Cardiac septum (tissue), 1 donor: ENCODE data around the gene SDHA. TPM values are rescaled to one million over a fixed set of nuclear protein-coding genes. Genes with fewer than 3 reads are reported as not detected.
"Not testable (repeated sequence)": the region's sequence is repeated elsewhere in the genome, so short reads cannot be mapped to it uniquely, and the experiment has no call there.

Experiments used
- DNase-seq: peaks from one replicate; pipeline ENCODE4 v3.0.0-alpha.2; 2020; ENCODE audit warnings: low spot score
- intact Hi-C: fragments of 100-400 bp; cut with DNase I; formaldehyde crosslinking; loops from one replicate; pipeline ENCODE4 v1.14.0; 2022
- total RNA-seq: library from RNA; stranded (reverse); fragmentation: NEBNext Ultra II Directional; extraction: Animal tissue kit (Norgen Biotek cat#: 25700); gene quantifications from one replicate; pipeline ENCODE4 v1.2.1, GENCODE V29; 2021
- donor health status: DM: no; HTN: no; CAD: no.

SDHA gene
- total RNA-seq, 1 donor from 2014 or later, result 580 TPM

DNA sequence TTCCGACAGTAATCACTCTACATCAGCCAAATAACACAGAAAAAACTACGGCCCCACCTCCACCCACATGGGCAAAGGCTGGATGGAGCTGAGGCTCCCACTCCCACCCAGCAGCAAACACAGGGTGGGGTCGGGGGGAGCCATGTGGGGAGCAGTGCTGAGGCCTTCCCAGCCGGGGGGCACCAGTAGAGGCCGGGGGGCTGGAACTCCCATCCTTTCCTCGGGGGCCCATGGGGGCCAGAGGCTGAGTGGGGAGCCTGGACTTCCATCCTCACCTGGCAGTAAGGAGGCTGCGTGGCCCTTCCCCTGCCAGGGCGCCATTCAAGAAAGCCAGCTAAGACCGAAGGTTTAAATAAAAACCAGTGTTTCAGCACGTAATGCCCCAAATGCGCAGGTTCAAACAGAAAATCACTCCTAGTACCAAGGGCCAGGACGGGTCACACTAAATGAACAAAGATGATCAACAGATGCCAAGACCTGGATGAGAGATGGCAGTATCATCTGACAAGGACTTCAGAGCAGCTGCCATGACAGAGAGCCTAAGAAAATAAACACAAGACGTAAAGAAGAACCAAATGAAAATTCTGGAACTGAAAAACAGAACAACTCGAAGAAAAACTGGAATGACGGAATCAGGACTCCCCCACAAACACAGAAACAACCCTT is 9.5 kb upstream of the SDHA start:
- intact Hi-C loops, result no loop called here
- no peak for DNase-seq

DNA sequence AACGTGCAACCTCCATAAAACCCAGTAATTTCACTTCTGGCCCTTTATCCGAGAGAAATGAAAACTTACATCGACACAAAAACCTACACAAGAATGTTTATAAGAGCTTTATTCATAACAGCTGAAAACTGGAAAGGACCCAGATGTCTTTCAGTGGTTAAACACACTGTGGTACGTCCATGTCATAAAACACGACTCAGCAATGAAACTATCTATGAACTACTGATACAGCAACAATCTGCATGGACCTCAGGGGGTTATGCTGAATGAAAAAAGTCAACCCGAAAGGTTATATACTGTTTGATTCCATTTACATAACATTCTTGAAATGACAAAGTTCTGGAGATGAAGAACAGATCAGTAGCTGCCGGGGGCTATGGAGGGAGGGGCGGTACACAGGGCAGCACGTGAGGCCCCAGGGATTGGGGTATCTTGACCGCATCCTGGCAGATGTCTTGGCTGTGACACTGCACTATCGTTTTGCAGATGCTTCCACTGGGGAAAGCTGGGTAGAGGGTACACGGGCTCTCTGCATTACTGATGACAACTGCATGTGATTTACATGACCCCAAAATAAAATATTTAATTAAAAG is 4.2 kb upstream of the SDHA start:
- DNase-seq, result no peak
- intact Hi-C loops, result no loop called here

- intact Hi-C loops, DNase-seq: not testable (repeated sequence)
Measured at GRCh38 chr5:215256-215655, 2.9 kb upstream of the SDHA start.

GRCh38 chr5:216076-216475 is 2.0 kb upstream of the SDHA start:
- intact Hi-C loops, DNase-seq: not testable (repeated sequence)

DNA sequence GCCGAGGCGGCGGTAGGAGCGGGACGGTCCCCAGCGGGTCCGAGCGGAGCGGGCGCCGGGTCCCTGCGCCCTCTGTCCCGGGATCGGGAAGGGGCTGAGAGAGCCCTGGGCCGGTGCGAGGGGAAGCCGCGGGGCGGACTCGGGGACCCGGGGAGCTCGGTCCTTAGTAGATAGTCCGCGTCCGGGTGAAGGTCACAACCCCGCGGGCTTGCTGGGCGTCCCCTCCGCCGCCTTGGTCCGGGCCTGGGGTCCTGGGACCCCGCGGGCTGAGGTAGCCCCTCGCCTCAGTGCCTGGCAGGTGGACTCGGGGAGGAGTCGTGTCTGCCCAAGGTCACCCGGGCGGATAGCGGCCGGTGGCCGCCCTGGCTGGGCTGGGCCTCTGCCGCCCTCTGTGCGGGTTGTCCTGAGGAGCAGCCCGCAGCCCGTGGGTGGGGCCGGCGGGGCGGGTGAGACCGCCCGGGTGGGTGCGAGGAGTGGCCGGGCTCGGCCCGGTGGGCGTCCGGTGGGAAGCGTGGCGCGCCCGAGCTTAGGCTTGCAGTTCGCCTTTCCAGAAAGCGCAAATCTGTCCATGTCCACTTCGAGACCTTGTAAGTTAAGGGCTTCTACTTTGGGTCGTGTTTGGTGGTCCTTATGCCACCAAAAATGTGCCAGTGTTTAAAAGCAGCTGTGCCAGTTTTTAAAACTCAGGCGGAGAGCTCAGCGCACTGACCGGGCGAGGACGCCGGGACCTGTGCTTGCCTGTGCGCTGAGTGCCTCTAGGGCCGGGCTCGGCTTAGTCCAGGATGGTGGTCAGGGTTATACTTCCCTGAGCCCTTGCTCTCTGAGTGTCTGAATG is 554 bp downstream of the SDHA start:
- no peak for DNase-seq

GRCh38 chr5:219460-219863 is 1.3 kb downstream of the SDHA start:
- no peak for DNase-seq
- intact Hi-C loops, result loop anchor here (2.0 kb wide), 2 partner anchors 31 to 51 kb away; partner anchors contain the start of gene PDCD6

More for the DNA sequence above, 554 bp downstream of the SDHA start:
- intact Hi-C loops, result loop anchor here (2.0 kb wide), 2 partner anchors 30 to 52 kb away; partner anchors contain the start of gene PDCD6

GRCh38 chr5:219991-220390 is 1.9 kb downstream of the SDHA start:
- no peak for DNase-seq

DNA sequence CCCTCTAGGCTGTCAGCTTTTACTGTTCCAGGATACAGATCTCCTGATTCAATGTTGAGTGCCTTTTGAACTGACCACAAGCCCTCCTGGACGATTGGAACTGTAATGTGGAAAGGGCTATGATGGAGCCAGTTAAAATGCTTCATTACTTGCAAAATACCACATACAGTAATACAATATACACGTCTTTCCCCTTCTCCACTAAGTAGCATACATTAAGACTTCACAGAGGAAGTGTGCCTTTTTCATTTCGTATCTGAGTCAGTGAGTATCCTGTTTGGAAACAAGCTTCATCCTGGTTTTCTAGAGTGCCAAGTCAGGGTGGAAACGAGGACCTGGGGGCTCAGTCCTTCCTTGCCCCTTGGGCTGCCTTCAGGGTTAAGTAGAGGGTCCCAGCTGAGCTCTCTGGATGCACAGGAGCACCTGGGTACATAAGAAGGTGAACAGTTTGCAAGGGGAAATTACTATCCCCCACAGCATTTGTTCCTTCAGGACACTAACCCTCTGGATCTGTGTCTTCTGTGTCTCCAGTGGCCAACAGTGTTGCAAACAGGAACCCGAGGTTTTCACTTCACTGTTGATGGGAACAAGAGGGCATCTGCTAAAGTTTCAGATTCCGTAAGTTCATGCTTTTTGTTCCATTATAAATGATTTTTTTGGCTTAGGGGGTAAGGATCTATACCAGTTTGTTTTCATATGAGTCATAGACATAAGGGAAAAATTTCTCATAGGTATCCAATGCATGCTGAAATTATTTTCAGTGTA is 5.0 kb downstream of the SDHA start:
- DNase-seq, intact Hi-C loops: not testable (repeated sequence)

More at GRCh38 chr5:219991-220390, 1.9 kb downstream of the SDHA start:
- intact Hi-C loops, result loop anchor here (2.0 kb wide), 2 partner anchors 31 to 51 kb away; partner anchors contain the start of gene PDCD6

DNA sequence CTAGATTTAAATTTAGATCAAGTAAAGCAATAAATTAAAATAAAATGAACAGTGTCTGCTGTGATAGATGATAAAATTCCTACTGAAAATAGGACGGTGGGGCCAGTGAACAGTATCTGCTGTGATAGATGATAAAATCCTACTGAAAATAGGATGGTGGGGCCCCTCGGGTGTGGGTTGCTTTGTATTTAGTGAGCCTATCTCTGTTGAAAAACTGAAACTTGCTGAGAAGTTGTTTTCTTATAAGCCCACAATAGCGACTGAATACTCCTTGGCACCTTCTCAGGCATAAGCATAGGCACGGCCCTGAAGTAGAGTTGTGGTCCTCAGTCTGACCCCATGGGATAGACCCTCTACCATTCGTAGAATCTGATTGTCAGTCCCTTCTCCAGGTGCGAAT is 5.7 kb downstream of the SDHA start:
- no peak for DNase-seq
- intact Hi-C loops, result no loop called here

DNA sequence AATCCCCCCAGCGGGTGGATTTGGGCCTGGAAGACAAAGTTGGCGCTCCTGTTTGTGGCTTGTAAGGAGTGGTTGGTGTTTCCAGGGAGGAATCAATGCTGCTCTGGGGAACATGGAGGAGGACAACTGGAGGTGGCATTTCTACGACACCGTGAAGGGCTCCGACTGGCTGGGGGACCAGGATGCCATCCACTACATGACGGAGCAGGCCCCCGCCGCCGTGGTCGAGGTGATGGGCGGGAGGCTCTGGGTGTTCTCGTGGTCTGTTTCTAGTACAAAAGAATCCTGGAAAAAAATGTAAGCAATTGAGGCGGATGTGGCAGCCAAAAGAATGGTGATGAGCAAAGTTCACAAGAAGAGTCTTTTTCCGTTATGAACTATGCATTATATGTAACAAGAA is 7.2 kb downstream of the SDHA start:
- intact Hi-C loops, result no loop called here
- no peak for DNase-seq

DNA sequence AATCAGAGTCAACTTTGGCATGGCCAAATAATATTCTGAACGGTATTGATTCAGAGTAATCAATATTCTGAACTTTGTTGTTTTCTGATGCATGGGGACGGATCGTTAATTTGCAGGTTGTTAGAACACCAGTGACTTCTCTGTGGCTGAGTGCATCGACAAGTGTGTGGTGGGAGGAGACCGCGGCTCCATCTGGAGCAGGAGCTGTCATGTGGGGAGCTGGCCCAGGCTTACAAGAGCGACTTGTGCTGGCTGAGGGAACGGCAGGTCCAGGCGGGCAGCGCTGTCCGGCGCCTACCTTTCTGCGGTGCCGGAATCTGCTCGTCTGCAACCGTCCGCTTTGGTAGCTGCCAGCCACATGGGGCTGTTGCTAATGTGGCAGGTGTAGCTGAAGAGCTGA is 9.3 kb downstream of the SDHA start:
- DNase-seq, intact Hi-C loops: not testable (repeated sequence)

- DNase-seq, result no peak
- intact Hi-C loops, result no loop called here
Measured at GRCh38 chr5:228886-229285, 10.8 kb downstream of the SDHA start.

- intact Hi-C loops, result no loop called here
- DNase-seq, result no peak
Measured at GRCh38 chr5:230711-231110, 12.6 kb downstream of the SDHA start.

- no peak for DNase-seq
- intact Hi-C loops, result no loop called here
Measured at GRCh38 chr5:231661-232060, 13.5 kb downstream of the SDHA start.

GRCh38 chr5:233426-233825 is 15.3 kb downstream of the SDHA start:
- DNase-seq, intact Hi-C loops: not testable (repeated sequence)

GRCh38 chr5:234450-234849 is 16.3 kb downstream of the SDHA start:
- no peak for DNase-seq
- intact Hi-C loops, result no loop called here

- DNase-seq, intact Hi-C loops: not testable (repeated sequence)
Measured at GRCh38 chr5:235527-235926, 17.4 kb downstream of the SDHA start.

GRCh38 chr5:237931-238330 is 19.8 kb downstream of the SDHA start:
- DNase-seq, intact Hi-C loops: not testable (repeated sequence)

DNA sequence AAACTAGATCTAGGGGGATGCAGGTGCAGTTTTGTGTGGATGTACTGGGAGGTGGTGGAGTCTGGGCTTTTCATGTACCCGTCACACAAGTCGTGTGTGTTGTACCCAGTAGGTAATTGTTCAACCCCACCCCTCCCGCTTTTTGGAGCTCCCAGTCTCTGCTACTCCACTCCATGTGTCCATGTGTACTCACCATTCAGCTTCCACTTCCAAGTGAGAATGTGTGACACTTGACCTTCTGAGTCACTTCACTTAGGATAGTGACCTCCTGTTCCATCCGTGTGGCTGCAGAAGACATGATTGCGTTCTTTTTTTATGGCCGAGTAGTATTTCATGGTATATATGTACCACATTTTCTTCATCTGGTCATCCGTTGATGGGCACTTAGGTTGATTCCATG is 22.4 kb downstream of the SDHA start:
- DNase-seq, intact Hi-C loops: not testable (repeated sequence)
